ENCODE data around the gene DHRS3.

GRCh38 chr1:12598974-12599373 is 19.0 kb downstream of the DHRS3 start:
- no peak for TF ChIP-seq EP300 (IDR thresholded peaks at IDR 0.05)
- TF ChIP-seq CTCF (IDR thresholded peaks at IDR 0.05): no peak
- TF ChIP-seq POLR2A (IDR thresholded peaks at IDR 0.05): no peak
